Amygdala (tissue), 56 donors: Measurements from ENCODE around the gene STAT5B.
"Not testable (repeated sequence)": the region's sequence is repeated elsewhere in the genome, so short reads cannot be mapped to it uniquely, and the experiment has no call there.

Experiments used
- DNase-seq, 56 donors: peaks; one replicate each; lab custom pipeline; 2025; lab: John Stamatoyannopoulos, UW

The STAT5B gene

DNA sequence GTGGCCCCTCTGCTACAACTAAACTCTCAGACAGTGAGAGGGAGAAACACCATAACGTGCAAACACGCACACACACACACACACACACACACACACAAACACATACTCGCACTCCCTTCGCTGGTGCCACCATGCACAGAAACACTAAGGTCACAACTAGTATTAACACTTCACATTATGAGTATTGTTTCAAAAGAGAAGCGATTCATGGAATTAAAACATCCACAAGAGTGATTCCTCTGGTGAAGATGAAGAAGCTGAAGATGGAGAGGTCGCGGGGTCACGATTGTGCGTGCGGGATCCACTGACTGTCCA is 74.8 kb downstream of the STAT5B start:
- DNase-seq: no peak

DNA sequence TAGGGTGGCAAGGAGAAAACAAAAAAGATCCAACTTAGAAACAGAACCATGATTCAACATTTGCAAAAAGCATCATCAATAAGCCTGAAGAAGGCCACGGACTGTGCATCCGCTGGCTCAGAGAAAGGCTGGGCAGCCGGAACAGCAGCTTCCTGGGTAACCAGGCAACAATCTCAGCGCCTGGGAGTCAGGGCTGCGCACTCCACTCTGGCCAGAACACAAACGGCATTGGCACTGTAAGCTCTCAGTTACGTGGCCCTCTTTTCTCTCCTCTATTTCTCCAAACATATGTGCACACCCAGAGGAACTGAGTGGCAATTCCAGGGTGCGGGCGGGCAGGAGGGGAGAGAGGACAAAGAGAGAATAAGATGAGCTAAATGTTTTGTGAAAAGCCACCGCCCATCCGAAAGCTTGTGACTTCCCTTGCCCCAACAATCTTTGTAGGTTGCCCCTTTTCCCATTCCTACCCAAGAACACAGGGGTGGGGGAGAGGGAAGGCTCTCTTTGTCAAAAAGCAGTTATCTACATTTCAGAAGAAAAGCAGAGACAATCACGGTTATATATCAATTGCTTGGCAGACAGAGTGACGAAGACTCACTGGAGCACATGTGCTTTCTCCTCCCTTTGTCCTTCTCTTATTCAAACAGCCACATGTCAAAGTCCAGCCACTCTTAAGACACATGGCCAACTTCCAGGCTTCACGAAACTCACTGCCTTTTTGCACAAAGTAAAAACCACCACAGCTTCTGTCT is 75.3 kb downstream of the STAT5B start:
- DNase-seq: peak in 18 of 56 donors; percentile 4 to 57 (median 24)

DNA sequence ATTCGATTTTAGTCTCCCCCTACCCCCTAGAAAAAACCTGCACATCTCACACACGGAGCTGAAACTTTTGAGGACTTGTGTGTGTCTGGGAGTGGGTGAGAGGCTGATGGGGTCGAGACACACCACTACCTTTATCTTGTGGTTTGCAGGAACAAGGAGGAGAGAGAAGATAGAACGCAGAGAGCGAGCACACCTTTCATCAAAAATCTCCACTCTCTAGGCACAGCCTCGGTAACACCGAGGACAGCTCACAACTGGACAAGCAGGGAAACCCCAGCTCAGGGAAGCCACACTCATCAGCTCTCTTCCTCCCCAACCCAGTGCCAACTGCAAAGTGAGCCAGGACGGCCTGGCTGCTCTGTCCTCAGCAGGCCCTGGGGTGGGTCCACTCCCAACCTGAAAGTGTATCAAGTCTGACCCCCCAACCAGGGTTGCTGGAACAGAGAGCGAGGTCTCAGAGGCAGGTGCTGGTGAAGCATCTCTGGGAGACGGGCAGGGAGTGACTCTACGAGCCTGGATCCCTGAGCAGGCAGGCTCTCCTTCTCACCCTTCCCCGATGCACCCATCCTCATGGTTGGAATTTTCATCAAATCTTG is 76.7 kb downstream of the STAT5B start:
- DNase-seq: no peak

DNA sequence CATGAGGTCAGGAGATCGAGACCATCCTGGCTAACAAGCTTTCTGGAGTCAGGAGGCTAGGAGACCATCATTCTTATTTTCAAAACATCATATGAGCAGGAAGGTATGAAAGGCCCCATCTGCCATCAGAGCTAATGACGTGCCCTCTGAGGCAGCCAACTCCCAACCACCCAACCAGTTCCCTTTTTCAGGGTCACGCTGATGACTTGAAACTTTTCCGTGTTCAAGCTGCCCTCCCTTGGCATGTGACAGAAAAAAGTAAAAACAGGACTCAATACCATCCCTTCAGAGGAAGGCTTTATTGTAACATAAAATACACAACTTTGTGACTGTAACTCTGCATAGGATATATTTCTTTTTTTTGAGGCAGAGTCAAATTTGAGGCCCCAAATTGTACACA is 77.3 kb downstream of the STAT5B start:
- DNase-seq: peak in 2 of 56 donors; percentile 9 to 12

DNA sequence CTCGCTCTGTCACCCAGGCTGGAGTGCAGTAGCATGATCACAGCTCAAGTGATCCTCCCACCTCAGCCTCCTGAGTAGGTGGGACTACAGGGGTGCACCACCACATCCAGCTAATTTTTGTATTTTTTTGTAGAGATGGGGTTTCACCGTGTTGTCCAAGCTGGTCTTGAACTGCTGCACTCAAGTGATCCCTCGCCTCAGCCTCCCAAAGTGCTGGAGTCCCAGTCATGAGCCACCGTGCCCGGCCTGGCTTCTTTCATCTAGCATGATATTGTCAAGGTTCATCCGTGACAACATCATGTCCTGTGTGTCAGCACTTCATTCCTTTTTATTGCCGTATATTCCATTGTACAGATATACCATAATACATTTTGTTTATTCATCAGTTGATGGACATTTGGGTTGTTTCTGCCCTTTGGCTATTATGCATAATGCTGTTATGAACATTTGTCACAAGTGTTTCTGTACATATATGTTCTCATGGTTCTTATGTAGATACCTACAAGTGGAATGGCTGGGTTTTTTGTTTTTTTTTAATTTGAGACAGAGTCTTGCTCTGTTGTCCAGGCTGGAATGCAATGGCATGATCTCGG is 78.5 kb downstream of the STAT5B start:
- DNase-seq: no peak

DNA sequence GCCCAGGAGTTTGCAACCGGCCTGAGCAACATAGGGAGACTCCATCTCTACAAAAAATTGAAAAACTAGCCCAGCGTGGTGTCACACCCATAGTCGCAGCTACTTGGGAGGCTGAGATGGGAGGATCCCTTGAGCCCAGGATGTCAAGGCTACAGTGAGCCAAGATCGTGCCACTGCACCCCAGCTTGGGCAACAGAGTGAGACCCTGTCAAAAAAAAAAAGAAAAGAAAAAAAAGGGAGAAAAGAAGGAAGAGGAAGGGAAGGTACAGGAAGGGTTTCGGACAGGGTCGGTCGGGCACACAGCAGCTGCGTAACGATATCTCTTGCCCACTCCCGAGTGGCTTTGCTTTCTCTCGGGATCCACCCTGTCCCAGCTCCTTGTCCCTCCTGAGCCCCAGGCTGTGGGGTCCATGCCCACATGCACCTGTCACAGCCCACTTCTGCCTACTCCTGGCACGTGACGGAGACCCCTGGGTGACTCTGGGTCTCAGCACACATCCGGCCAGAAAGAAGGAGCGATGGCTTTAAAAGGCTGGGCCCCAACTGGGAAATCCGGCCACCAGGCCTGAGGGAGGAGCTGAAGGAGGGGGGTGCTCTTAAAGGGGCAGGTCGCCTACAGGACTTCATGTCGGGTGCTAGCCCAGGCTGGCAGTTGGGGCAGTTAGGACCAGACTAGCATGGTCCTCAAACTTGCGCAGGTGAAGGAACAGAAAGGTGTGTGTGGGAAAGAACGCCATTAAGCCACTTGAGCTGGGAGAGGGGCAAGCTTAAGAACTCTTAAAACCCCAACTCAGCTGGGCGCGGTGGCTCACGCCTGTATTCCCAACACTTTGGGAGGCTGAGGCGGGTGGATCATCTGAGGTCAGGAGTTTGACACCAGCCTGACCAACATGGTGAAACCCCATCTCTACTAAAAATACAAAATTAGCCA is 82.0 kb downstream of the STAT5B start, which contains the start of gene GHDC:
GHDC (minus strand) TSS at position 526 of the 931 bp plus-strand sequence. CDS start 913 bp downstream, outside the sequence.
- DNase-seq: peak in 55 of 56 donors; percentile 33 to 92 (median 76)

DNA sequence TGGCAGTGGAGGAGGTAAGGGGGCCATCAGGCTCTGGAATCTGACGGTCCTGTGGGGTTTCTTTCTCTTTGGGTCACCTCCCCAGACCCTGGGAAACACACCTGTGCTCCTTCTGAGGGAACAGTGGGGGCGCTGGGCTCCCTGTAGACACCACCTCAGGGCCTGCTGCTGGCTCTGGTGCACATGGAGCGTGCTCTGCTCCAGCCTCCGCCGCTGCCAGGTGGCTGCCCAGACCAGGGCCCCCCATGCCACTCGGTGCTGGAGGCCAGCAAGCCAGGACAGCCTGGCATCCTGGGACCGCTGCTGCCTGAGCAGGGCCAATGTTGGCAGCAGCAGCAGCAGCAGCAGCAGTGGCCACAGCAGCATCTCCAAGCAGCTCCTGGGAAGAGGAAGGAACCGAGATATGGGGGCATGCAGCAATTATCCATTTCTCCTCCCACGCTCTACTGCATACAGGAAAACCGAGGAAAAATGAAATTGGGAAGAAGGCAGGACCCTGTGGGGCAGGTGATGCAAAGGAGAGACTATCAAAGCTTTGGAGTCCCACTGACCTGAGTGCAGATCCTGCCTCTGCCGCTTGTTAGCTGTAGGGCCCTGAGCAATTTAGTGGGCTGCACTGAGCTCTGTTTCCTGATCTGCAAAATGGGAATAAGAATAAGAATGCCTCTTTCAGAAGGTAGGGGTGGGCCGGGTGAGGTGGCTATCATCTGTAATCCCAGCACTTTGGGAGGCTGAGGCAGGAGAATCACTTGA is 82.8 kb downstream of the STAT5B start:
- DNase-seq: no peak

DNA sequence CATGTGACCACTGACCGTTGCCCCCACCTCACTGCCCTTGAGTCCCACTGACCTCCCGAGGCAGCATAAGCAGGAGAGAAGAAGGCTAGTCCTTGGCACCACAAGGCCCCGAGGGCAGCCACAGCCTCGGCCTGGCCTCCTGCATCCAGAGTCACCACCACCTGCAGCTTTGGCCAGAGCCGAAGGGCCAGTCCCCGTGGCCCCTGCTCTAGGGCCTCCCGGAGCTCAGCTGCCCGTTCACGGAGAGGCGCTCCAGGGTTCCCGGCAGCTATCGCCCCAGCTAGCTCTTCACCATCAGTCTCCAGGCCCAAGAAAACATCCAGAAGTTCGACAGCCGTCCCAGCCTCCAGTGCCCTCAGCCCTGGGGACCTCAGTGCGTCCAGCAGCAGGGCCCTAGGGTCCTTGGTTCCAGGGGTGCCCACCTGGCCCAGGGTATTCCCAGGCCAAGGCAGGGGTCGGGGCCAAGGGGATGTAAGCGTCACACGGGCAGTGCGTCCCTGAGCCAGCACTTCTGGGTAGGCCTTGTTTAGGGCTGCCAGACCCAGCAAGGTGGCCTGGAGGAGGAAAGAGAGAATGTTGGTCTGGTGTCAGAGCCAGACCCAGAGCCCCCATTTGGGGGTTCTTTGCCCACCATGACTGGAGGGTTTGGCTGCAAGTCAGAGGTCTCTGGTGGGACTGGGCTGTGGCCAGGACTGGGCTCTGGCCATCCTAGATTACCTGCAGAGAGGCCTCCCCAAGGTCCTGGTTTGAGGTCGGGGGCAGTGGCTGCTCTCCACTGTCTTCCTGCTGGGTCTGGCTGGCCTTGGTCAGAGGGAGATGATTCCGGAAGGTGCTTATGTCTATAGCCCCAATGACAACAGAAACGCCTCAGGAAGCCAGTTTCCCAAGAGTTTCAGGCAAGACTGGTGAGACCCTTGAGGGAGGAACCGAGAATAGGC is 83.7 kb downstream of the STAT5B start:
- no peak for DNase-seq

DNA sequence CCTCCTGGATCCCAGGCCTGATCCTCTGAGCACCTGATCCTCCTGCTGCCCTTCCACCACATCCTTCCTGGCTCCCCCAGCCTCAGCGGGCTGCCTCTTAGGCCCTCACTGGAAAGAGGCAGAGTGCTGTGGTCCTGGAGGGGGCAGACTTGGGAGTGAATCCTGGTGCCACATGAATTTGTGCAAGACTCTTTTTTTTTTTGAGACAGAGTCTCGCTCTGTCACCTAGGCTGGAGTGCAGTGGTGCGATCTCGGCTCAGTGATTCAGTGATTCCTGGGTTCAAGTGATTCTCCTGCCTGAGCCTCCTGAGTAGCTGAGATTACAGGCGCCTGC is 84.9 kb downstream of the STAT5B start:
- no peak for DNase-seq

DNA sequence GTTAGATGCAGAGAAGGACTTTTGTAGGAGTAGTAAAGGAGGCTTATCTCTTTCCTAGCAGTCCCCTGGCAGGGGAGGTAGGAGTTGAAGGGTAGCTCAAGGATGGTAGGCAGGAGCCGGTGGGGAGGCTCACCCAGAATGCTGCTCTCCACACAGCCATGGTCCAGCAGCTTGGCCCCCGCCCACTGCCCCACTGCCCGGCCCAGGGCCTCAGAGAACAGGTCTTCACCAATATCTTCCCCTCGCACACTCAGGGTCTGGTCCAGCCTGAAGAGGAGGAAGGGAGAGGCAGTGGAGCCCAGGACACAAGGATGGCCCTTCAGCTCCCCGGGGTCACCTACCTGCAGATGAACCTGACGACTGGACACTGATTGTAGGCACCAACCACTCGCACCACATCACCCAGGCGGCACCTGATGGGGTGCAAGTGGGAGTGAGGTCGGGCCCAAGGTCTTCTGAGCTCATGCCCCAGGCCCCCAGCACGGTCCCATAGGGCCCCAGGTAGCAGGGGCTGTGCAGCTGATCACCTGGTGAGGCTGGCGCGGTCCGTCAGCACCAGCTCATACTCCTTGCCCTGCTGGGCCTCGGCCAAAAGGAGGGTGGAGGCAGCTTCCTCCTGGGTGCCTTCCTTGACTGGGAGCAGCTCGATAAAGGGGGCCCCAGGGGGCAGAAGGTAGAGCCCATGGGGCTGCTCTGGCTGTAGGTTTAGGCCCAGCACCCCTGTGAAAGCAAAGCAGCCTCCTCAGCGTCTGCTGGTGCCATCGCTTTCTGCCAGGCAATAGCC is 85.5 kb downstream of the STAT5B start:
- DNase-seq: no peak

DNA sequence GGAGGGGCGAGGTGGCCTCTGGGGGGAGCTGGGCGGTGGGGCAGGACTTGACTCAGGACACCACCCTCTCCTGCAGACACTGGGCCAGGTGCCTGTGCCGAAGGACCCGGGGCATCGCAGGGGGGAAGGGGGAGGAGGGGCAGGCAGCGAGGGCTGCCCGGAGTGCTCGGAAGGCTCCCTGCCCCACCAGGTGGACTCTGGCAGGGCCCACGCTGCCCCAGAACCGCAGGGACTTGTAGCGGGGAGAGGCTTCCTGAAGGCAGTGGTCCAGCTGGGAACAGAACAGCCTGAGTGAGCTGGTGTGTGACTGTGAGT is 86.6 kb downstream of the STAT5B start:
- no peak for DNase-seq

DNA sequence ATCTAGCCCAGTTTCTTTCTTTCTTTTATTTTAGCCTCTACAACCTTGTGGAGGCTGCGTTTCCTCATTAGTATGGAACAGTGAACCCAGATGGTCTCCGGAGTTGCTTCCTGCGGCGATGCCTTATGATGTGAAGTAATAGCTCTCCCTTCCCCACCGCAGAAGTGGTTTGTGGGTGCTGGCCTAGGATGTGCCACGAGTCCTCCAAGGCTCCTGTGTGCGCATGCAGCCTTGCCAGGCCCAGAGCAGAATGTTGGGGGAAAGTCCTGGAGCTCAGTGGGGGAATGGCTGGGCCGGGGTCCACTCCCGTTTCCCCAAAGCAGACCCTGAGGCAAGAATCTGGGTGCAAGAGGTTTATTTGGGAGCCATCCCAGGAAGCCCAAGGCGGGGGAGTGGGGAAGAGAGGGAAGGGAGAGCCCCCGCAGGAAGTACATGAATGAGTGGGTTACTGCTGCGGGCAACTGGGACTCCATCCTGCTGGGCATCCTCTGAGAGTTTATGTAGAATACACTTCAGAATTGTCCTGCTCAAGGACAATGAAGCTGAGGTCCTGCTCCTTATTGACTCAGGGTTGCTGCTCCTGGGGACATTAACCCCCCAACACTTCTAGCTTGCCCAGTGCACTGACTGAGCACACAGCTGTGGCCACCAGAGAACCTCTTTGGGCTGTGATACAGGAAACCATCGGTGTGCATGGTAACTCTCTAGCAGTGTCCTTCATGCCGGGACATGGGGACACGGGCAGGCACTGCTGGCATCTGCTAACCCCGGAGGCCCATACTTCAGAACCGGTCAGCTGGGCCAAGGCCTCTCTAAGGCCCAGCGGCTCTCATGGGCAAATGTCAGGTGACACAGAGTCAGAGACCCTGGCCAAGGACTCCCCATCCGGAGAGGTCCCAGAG is 87.2 kb downstream of the STAT5B start:
- peak in 1 of 56 donors; percentile 8 for DNase-seq

DNA sequence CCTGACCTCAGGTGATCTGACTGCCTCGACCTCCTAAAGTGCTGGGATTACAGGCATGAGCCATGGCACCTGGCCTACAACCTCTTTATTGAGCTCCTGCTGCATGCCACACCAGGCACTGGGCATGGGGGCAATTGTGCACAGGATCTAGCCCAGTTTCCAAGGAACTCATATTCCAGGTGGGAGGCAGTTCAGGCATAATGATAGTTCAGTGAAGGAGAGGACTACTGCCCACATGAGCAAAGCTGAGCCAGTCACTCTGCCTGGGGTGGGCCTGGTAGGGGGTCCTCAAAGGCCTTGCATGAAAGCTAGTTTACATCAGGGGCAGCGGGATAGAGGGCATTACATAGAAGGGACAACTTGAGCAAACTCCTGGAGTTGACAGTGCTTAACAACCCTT is 88.4 kb downstream of the STAT5B start:
- no peak for DNase-seq

DNA sequence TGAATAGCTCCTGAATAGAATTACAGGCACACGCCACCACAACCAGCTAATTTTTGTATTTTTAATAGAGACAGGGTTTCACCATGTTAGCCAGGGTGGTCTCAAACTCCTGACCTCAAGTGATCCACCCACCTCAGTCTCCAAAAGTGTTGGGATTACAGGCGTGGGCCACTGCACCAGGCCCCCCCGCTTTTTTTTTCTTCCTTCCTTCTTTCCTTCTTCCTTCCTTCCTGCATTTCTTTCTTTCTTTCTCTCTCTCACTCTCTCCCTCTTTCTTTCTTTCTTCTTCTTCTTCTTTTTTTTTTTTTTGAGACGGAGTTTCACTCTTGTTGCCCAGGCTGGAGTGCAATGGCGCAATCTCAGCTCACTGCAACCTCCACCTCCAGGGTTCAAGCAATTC is 90.0 kb downstream of the STAT5B start:
- DNase-seq: not testable (repeated sequence)

DNA sequence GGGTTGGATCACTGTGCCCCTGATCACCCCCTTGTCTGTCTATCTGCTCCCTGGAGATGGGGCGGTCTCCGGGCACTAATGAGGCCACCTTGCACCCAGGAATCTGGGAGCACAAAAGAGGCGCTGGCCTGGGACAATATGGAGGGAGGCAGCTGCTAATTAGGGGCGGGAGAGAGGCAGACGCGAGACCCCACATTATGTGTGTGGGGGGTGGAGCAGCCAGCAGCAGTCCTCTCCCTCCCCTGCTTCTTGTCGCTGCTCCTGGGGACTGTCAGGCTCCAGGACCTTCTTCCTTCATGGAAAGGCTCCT is 90.6 kb downstream of the STAT5B start:
- no peak for DNase-seq

DNA sequence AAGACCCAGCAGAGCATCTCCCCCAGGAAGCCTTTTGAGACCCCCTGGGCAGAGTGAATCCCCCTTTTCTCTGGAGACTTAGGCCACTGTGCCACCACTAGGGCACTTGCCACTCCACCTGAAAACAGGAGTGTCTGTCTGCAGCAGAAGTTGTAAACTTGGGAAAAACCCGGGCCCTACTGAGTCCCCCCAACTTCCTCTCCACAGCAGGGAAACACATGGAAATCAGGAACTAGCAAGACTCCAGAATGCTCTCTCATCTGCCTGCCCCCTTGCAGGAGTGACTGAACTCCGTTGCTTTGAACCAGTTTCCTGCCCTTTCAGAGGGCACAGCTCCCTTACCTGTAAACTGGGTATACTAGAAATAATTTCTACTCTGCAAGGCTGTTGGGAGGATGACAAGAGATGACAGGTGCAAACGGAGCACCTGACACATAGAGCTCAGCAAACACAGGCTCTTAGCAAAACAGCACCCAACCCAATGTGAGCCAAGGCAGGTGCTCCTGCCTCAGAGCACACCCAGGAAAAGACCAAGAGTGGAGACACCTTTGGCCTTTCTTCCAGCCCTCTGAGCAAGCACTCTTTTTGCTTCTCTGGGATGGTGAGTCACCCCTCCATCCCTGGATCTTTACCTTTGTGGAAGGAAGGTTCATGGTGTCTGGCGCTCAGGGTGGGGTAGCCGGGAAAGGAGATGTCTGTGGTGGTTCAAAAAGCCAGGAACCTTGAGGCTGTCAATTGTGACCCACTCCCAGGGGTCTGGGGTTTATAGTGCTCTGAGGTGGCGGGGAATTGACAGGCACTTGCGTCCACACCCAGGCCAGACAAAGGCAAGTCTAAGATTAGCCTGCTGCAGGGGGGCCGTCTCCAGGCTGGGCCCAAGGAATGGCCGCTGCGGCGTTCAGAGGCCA is 91.2 kb downstream of the STAT5B start, which contains the start of gene HCRT:
HCRT (minus strand) TSS at position 740 of the 908 bp plus-strand sequence; CDS start at position 653, 87 bp downstream.
- DNase-seq: no peak
